ENCODE results near the gene ABHD16A.

- TF ChIP-seq, protein P1, sequence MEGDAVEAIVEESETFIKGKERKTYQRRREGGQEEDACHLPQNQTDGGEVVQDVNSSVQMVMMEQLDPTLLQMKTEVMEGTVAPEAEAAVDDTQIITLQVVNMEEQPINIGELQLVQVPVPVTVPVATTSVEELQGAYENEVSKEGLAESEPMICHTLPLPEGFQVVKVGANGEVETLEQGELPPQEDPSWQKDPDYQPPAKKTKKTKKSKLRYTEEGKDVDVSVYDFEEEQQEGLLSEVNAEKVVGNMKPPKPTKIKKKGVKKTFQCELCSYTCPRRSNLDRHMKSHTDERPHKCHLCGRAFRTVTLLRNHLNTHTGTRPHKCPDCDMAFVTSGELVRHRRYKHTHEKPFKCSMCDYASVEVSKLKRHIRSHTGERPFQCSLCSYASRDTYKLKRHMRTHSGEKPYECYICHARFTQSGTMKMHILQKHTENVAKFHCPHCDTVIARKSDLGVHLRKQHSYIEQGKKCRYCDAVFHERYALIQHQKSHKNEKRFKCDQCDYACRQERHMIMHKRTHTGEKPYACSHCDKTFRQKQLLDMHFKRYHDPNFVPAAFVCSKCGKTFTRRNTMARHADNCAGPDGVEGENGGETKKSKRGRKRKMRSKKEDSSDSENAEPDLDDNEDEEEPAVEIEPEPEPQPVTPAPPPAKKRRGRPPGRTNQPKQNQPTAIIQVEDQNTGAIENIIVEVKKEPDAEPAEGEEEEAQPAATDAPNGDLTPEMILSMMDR (IDR thresholded peaks at IDR 0.05; ENCODE audit: low read depth, low read length): no peak
- TF ChIP-seq MAX (IDR thresholded peaks at IDR 0.05; ENCODE audit: low read depth, low read length): no peak
- TF ChIP-seq POLR2A (IDR thresholded peaks at IDR 0.05; ENCODE audit: extremely low read depth, insufficient read length): no peak
- no peak for TF ChIP-seq MYC (IDR thresholded peaks at IDR 0.05; ENCODE audit: low read depth, low read length)
Measured at GRCh38 chr6:31744422-31744821, 41.3 kb upstream of the ABHD16A start.
